UCSD-AML1 (cell line): ENCODE measurements around the gene DNPH1.

Source experiments
- DNase-seq: peaks from one replicate; lab custom pipeline; 2025; ENCODE audit not compliant: unreplicated experiment; lab: John Stamatoyannopoulos, UW

DNPH1 gene

GRCh38 chr6:43219119-43219518 is 10.2 kb downstream of the DNPH1 start:
- no peak for DNase-seq

DNA sequence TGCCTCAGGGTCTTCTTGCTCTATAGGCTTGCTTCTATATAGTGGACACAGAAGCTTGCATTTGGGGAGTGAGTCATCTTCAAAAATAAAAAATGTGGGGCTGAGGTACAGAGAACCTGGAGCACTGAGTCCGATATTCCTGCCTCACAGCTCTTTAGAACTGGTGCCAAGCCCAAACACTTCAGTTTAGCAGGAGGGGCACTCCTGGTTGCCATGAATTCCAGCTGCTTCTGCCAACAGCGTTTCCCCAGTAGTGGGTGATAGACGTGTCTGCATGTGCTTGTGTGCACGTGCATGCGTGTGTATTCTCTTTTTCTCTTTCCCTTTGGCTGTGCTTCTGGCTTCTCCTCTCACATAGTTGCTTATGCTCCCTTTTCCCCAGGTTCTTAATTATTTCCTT is 11.9 kb downstream of the DNPH1 start:
- DNase-seq = no peak

DNA sequence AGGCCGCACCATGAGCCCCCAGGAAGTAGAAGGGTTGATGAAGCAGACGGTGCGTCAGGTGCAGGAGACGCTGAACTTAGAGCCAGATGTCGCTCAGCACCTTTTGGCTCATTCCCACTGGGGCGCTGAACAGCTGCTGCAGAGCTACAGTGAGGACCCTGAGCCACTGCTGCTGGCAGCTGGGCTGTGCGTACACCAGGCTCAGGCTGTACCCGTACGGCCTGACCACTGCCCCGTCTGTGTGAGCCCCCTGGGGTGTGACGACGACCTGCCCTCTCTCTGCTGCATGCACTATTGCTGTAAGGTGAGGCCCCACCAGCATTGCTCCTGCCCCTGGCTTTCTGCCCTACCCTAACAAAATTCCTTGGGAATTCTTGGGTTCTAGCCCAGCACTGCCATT is 13.1 kb downstream of the DNPH1 start:
- no peak for DNase-seq

DNA sequence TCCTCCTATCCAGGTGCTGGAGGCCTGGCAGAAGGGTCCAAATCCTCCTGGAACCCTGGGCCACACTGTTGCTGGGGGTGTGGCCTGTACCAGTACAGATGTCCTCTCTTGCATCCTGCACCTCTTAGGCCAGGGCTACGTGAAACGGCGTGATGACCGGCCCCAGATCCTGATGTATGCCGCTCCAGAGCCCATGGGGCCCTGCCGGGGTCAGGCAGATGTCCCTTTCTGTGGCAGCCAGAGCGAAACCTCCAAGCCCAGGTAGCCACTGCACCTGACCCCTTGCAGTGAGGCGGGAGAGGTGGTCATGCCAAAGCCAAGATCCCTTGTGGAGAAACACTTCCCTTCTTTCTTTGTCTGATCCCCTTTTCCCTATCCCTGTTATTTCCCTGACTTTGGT is 14.2 kb downstream of the DNPH1 start:
- no peak for DNase-seq

GRCh38 chr6:43213431-43213830 is 15.8 kb downstream of the DNPH1 start:
- DNase-seq = no peak

DNA sequence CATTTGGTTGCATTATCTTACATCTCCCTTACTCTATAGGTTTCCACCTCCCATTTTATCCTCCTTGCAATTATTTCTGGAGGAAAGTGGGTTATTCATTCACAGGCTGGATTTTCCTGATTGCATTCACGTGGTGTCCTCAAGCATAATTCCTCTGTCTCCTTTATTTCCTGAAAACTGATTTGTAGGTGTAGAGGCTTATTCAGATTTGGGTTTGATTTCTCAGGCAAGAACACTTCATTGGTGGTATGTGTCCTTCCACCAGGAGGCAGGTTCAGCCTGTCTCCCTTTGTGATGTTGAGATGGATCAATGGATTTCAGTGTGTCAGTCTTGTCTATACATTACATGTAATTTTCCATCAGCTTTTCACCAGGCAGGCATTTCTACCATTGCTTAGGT is 17.3 kb downstream of the DNPH1 start:
- DNase-seq = no peak

GRCh38 chr6:43207286-43207685 is 22.0 kb downstream of the DNPH1 start:
- no peak for DNase-seq

GRCh38 chr6:43205849-43206248 is 23.4 kb downstream of the DNPH1 start:
- DNase-seq = no peak

GRCh38 chr6:43204271-43205105 is 24.8 kb downstream of the DNPH1 start:
- DNase-seq = no peak

DNA sequence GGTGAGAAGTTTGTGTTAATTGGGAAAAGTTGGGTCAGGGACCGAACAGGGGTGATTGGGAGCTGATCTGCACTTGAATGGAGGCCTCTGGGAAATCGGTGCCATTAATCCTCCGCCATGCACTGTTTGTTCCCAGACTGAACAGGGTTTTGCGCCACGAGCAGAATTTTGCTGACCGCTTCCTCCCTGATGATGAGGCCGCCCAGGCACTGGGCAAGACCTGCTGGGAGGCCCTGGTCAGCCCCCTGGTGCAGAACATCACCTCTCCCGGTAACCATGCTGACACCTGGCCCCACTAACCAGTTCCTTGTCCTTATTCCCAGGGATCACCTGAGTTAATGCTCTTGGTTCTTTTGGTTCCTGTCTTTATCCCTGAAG is 25.6 kb downstream of the DNPH1 start:
- DNase-seq = no peak

DNA sequence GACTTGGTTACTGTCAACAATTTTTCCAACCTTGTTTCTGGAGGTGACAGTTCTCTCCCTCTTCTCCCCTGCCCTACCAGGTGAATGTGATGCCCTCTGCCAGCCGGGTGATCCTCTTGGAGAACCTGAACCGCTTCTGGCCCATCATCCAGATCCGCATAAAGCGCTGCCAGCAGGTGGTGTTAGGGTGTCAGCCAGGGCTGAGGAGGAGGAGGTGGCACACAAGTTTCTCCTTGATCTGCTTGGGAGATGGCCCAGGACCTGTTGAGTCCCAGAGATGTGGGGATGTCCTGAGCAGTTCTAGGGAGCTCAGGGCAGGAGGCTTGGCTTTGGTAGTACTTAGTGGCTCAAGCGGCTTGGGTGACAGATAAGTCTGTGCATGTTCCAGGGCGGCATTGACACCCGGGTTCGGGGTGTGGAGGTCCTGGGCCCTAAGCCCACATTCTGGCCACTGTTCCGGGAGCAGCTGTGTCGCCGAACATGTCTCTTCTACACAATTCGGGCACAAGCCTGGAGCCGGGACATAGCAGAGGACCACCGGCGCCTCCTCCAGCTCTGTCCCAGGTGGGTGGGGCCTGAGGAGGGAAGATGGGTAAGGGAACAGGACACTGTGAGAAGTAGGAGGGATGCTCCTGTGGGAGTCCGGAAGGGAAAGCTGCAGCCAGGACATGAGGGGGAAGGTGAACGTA is 26.1 kb downstream of the DNPH1 start:
- DNase-seq = no peak

DNA sequence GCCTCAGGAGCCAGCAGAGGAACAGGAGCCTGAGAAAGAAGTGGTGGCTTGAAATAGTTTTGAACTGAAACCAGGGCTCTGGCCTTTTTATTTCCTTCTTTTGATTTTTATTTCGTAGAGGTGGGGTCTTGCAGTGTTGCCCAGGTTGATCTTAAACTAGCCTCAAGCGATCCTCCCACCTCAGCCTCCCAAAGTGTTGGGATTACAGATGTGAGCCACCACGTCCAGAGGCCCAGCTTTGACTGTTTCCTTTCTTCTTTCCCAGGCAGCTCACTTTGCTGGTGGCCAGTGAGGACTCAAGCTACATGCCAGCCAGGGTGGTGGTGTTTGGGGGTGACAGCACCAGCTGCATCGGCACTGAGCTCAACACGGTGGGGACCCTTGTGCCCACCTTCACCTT is 26.8 kb downstream of the DNPH1 start:
- DNase-seq = no peak

DNA sequence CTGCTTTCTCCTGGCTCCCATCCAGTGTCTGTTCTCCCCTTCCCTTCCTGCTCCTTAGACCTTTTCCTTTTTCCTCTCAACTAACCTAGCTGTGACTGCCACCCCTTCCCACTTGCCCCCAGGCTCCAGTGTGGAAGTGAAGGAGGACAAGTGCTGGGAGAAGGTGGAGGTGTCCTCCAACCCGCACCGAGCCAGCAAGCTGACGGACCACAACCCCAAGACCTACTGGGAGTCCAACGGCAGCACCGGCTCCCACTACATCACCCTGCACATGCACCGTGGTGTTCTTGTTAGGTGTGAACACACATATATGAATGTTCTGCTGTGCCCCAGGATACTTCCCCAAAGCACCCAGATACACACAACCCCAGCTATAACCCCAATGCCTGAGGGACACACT is 28.7 kb downstream of the DNPH1 start:
- DNase-seq = no peak

DNA sequence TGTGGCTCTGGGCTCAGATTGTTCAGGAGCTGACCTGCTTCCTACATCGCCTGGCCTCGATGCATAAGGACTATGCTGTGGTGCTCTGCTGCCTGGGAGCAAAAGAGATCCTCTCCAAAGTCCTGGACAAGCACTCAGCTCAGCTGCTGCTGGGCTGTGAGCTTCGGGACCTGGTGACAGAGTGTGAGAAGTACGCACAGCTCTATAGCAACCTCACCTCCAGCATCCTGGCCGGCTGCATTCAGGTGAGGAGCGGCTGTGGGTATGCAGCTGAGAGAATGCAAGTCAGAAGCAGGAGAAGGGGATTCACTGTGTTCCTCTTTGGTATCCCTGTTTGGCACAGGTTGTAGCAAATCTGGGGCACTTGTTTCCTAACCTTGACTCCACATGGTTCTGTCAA is 29.4 kb downstream of the DNPH1 start:
- no peak for DNase-seq

DNA sequence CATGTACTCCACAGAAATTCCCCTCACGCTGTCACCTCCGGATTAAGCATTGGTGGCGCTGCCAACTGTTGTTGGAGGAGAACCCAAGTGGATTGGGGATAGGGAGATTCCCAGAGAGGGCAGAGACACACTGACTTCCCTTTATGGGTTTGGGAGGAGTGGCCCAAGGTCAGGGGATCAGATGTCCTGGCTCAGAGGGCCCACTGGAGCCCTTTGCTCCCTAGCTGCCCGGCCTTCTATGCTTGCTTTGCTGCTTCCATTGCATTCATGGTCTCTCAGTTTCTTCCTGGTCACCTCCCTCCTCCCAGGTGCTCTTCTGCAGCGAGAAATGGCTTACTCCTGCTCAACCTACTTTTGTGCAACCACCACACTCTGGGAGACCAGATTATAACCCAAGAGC is 32.9 kb downstream of the DNPH1 start:
- DNase-seq = no peak

- no peak for DNase-seq
Observed at GRCh38 chr6:43193929-43194328, 35.4 kb downstream of the DNPH1 start.

GRCh38 chr6:43192911-43193310 is 36.4 kb downstream of the DNPH1 start:
- DNase-seq = no peak

GRCh38 chr6:43189776-43190304 is 39.4 kb downstream of the DNPH1 start:
- no peak for DNase-seq

DNA sequence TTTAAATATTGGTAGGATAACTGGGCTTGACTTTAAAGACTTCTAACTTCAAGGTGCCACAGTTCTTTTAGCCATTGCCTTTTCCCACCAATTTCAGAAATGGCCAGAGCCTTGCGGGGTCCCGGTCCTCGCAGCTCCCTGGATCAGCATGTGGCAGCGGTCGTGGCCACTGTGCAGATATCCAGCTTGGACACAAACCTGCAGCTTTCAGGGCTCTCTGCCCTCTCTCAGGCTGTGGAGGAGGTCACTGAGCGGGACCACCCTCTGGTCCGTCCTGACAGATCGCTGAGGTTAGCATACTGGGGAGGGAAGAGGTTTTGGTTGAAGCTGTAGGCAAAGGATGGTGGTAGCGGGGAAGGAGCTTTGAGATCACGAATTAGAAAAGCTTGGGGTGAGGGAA is 40.9 kb downstream of the DNPH1 start:
- no peak for DNase-seq

GRCh38 chr6:43187821-43188220 is 41.5 kb downstream of the DNPH1 start:
- DNase-seq = no peak

DNA sequence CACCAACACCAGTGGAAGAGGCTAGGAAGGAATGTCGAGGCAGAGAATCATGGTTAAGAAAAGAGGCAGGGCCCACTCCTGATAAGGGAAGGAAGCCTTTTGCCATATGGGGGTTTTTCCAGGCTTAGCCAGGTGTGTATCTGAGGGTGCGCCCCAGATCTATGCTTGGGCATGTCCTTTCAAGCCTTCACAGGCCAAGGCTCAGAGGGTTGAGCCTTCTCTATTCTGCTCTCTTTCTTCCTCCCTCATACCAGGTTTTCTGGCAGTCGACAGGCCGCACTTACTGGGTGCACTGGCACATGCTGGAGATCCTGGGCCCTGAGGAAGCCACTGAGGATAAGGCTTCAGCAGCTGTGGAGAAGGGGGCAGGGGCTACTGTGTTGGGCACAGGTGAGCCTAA is 42.6 kb downstream of the DNPH1 start:
- no peak for DNase-seq

- no peak for DNase-seq
Observed at GRCh38 chr6:43186019-43186418, 43.3 kb downstream of the DNPH1 start.
